ENCODE results near the gene ARHGEF12. TPM values are rescaled to one million over a fixed set of nuclear protein-coding genes. Genes with fewer than 3 reads are reported as not detected.

Gene ARHGEF12
- total and polyA plus RNA-seq, 7 experiments from 2014 or later, result 0.38 to 13.1 (median 2.7) TPM

DNA sequence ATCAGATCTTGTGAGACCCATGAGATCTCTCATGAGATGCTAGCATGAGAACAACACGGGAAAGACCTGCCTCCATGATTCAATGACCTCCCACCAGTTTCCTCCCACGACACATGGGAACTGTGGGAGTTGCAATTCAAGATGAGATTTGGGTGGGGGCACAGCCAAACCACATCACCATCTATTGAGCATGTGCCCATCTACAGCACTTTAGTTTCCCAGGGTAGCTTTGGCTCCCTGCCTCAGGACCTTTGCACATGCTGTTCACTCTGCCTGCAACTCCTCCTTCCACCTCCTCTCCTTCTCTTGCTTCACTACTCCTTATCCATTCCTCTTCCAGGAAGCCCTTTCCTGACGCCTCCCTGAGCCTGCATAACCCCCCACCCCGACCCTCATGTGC, 192.5 kb downstream of the ARHGEF12 start:
- Mint-ChIP-seq H3K27me3 (peaks cover 0 to 56% (median 29%) of the 10 kb centered on the region in 5 donors), H3K4me3 (no peak overlapping the region), H3K9me3 (peaks cover 0 to 4% (median 0%) of the 10 kb centered on the region in 11 donors), H3K27ac (no peak overlapping the region), H3K36me3 (no peaks in the 10 kb centered on the region), H3K4me1 (peaks cover 0 to 2% (median 0%) of the 10 kb centered on the region in 7 donors)
- no peaks in the 10 kb centered on the region for H3K36me3 ChIP-seq (ENCODE audit: control insufficient read depth in 2 of 3, insufficient read depth in 3 of 3, low read length in 3 of 3)
- intact Hi-C loops (cut with micrococcal nuclease), result no loop called here
- ChIA-PET POLR2A (no interaction called here), CTCF (no interaction called here)
- no peaks in the 10 kb centered on the region for H3K9me3 ChIP-seq (ENCODE audit: control insufficient read depth in 2 of 3, low read length in 3 of 3)
- H3K27ac ChIP-seq (ENCODE audit: low read depth, low read length), result no peak overlapping the region
- no peaks in the 10 kb centered on the region for H3K27me3 ChIP-seq (ENCODE audit: control insufficient read depth in 2 of 2, insufficient read depth in 2 of 2, low read length in 2 of 2)
- H3K4me1 ChIP-seq (ENCODE audit: control insufficient read depth in 2 of 2, insufficient read depth in 2 of 2, low read length in 2 of 2), result no peaks in the 10 kb centered on the region
- ATAC-seq (no peak), DNase-seq (no peak)
- no peak overlapping the region for H3K4me3 ChIP-seq (ENCODE audit: low read length)

GRCh38 chr11:120529214-120529613, 193.0 kb downstream of the ARHGEF12 start:
- Mint-ChIP-seq H3K4me1 (peaks cover 0 to 2% (median 0%) of the 10 kb centered on the region in 7 donors), H3K9me3 (peaks cover 0 to 4% (median 0%) of the 10 kb centered on the region in 11 donors), H3K27ac (no peak overlapping the region), H3K4me3 (no peak overlapping the region), H3K36me3 (no peaks in the 10 kb centered on the region), H3K27me3 (peaks cover 0 to 57% (median 28%) of the 10 kb centered on the region in 5 donors)
- no peaks in the 10 kb centered on the region for H3K36me3 ChIP-seq (ENCODE audit: control insufficient read depth in 2 of 3, insufficient read depth in 3 of 3, low read length in 3 of 3)
- no peaks in the 10 kb centered on the region for H3K27me3 ChIP-seq (ENCODE audit: control insufficient read depth in 2 of 2, insufficient read depth in 2 of 2, low read length in 2 of 2)
- no peak overlapping the region for H3K4me3 ChIP-seq (ENCODE audit: low read length)
- ATAC-seq, result no peak
- no peaks in the 10 kb centered on the region for H3K4me1 ChIP-seq (ENCODE audit: control insufficient read depth in 2 of 2, insufficient read depth in 2 of 2, low read length in 2 of 2)
- no peak overlapping the region for H3K27ac ChIP-seq (ENCODE audit: low read depth, low read length)
- POLR2A ChIA-PET, result no interaction called here
- no peak for DNase-seq
- no peaks in the 10 kb centered on the region for H3K9me3 ChIP-seq (ENCODE audit: control insufficient read depth in 2 of 3, low read length in 3 of 3)
- CTCF ChIA-PET, result no interaction called here
- intact Hi-C loops (cut with micrococcal nuclease), result no loop called here

DNA sequence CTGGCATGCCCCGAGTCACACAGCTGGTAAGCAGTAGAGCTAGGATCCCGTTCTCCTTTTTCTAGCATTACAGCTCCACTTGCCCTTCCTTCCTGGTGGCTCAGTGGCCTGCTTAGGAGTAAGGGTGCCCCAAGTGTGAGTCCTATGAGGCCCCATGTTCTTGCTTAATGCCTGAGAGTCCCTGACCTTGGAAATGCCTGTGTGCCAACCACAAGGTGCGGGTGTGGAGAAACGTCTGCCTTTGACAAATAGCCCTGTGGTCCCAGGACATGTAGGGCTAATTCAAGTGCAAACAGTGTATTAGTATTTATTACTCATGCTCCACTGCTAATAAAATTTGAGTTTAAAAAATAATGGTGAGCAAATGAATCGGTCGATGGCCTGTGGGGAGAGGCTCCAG, 193.7 kb downstream of the ARHGEF12 start:
- H3K4me3 ChIP-seq (ENCODE audit: low read length), result no peak overlapping the region
- H3K9me3 ChIP-seq (ENCODE audit: control insufficient read depth in 2 of 3, low read length in 3 of 3), result no peaks in the 10 kb centered on the region
- H3K27ac ChIP-seq (ENCODE audit: low read depth, low read length), result no peak overlapping the region
- intact Hi-C loops (cut with micrococcal nuclease), result no loop called here
- POLR2A ChIA-PET, result no interaction called here
- Mint-ChIP-seq H3K4me1 (no peaks in the 10 kb centered on the region), H3K4me3 (no peak overlapping the region), H3K27ac (no peak overlapping the region), H3K36me3 (no peaks in the 10 kb centered on the region), H3K27me3 (peaks cover 0 to 56% (median 23%) of the 10 kb centered on the region in 5 donors), H3K9me3 (peaks cover 0 to 4% (median 0%) of the 10 kb centered on the region in 11 donors)
- no peaks in the 10 kb centered on the region for H3K4me1 ChIP-seq (ENCODE audit: control insufficient read depth in 2 of 2, insufficient read depth in 2 of 2, low read length in 2 of 2)
- no peaks in the 10 kb centered on the region for H3K27me3 ChIP-seq (ENCODE audit: control insufficient read depth in 2 of 2, insufficient read depth in 2 of 2, low read length in 2 of 2)
- ATAC-seq (no peak), DNase-seq (no peak)
- no peaks in the 10 kb centered on the region for H3K36me3 ChIP-seq (ENCODE audit: control insufficient read depth in 2 of 3, insufficient read depth in 3 of 3, low read length in 3 of 3)
- CTCF ChIA-PET, result no interaction called here

GRCh38 chr11:120532082-120532831, 196.0 kb downstream of the ARHGEF12 start:
- Mint-ChIP-seq H3K4me3 (no peak overlapping the region), H3K27ac (no peak overlapping the region), H3K36me3 (no peaks in the 10 kb centered on the region), H3K4me1 (no peaks in the 10 kb centered on the region), H3K27me3 (peaks cover 0 to 41% (median 23%) of the 10 kb centered on the region in 5 donors), H3K9me3 (peaks cover 0 to 4% (median 0%) of the 10 kb centered on the region in 11 donors)
- DNase-seq (no peak), ATAC-seq (no peak)
- POLR2A ChIA-PET, result no interaction called here
- intact Hi-C loops (cut with micrococcal nuclease), result no loop called here
- Histone ChIP-seq H3K9me3 (ENCODE audit: control insufficient read depth in 2 of 3, low read length in 3 of 3) (no peaks in the 10 kb centered on the region), H3K4me3 (ENCODE audit: low read length) (no peak overlapping the region), H3K36me3 (ENCODE audit: control insufficient read depth in 2 of 3, insufficient read depth in 3 of 3, low read length in 3 of 3) (no peaks in the 10 kb centered on the region), H3K27me3 (ENCODE audit: control insufficient read depth in 2 of 2, insufficient read depth in 2 of 2, low read length in 2 of 2) (no peaks in the 10 kb centered on the region), H3K27ac (ENCODE audit: low read depth, low read length) (no peak overlapping the region), H3K4me1 (ENCODE audit: control insufficient read depth in 2 of 2, insufficient read depth in 2 of 2, low read length in 2 of 2) (no peaks in the 10 kb centered on the region)
- CTCF ChIA-PET, result no interaction called here

DNA sequence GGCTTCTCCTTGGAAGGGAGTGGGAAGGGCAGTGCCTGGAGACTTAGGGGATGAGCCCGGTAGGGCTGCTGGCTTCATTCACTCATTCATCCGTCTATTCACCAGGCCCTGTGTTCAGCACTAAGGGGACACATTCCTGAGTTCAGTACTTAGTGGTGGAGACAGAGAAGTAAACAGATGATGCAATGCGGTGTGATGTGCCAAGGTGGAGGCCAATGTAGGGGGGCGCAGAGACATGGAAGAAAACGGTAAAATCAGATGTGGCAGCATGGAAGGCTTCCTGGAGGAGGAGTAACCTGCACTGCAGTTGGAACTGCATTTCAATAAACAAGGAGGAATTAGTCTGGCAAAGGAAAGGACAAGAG, 196.6 kb downstream of the ARHGEF12 start:
- H3K27ac Mint-ChIP-seq, result peak overlapping the region in 1 of 9 donors; percentile 4
- CTCF ChIA-PET, result no interaction called here
- peaks cover 0 to 43% (median 23%) of the 10 kb centered on the region in 5 donors for H3K27me3 Mint-ChIP-seq

DNA sequence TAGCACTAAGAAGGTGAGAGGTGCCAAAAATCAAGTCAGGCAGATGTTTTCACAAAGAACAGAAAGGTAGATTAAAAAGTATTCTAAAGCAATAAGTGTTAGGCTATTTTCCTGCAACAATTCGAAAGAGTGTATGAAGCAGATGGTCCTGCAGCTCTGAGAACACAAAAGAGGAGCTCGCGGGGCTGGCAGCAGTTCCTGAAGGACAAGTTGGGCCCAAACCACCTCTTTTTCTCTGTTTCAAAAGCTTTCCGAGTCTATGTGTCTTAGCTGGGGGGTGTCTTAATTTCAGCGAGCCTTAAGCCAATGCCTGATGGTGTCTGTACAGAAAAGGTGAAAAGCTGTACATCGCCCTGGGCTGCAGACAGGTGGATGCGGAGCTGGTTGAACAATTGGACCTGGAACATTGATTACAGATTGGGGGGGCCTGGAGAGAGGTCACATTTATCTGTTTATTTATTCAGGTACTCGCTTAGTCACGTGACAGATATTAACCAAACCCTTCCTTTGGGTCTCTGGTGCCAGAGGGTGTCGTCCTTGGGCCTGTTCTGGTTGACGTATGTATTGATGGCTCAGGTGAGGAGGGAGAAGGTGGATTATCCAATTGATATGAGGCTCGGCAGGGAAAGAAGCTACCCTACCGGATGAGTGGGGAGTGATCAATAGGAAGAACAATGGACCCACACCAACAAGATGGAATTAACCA, 200.0 kb downstream of the ARHGEF12 start:
- intact Hi-C loops (cut with micrococcal nuclease), result no loop called here
- Histone ChIP-seq H3K4me1 (ENCODE audit: control insufficient read depth in 2 of 2, insufficient read depth in 2 of 2, low read length in 2 of 2) (no peaks in the 10 kb centered on the region), H3K27ac (ENCODE audit: low read depth, low read length) (no peak overlapping the region), H3K9me3 (ENCODE audit: control insufficient read depth in 2 of 3, low read length in 3 of 3) (no peaks in the 10 kb centered on the region), H3K4me3 (ENCODE audit: low read length) (no peak overlapping the region), H3K36me3 (ENCODE audit: control insufficient read depth in 2 of 3, insufficient read depth in 3 of 3, low read length in 3 of 3) (no peaks in the 10 kb centered on the region), H3K27me3 (ENCODE audit: control insufficient read depth in 2 of 2, insufficient read depth in 2 of 2, low read length in 2 of 2) (no peaks in the 10 kb centered on the region)
- no peak overlapping the region for H3K27ac Mint-ChIP-seq
- peaks cover 0 to 34% (median 14%) of the 10 kb centered on the region in 5 donors for H3K27me3 Mint-ChIP-seq
- no peak overlapping the region for H3K4me3 Mint-ChIP-seq
- ChIA-PET CTCF (no interaction called here), POLR2A (no interaction called here)
- H3K4me1 Mint-ChIP-seq, result no peaks in the 10 kb centered on the region
- ATAC-seq (no peak), DNase-seq (no peak)
- no peaks in the 10 kb centered on the region for H3K36me3 Mint-ChIP-seq
- H3K9me3 Mint-ChIP-seq, result peaks cover 0 to 1% (median 0%) of the 10 kb centered on the region in 11 donors

More for the DNA sequence above, 196.6 kb downstream of the ARHGEF12 start:
- no peaks in the 10 kb centered on the region for H3K36me3 Mint-ChIP-seq
- Histone ChIP-seq H3K4me1 (ENCODE audit: control insufficient read depth in 2 of 2, insufficient read depth in 2 of 2, low read length in 2 of 2) (no peaks in the 10 kb centered on the region), H3K36me3 (ENCODE audit: control insufficient read depth in 2 of 3, insufficient read depth in 3 of 3, low read length in 3 of 3) (no peaks in the 10 kb centered on the region), H3K9me3 (ENCODE audit: control insufficient read depth in 2 of 3, low read length in 3 of 3) (no peaks in the 10 kb centered on the region), H3K4me3 (ENCODE audit: low read length) (no peak overlapping the region), H3K27me3 (ENCODE audit: control insufficient read depth in 2 of 2, insufficient read depth in 2 of 2, low read length in 2 of 2) (no peaks in the 10 kb centered on the region), H3K27ac (ENCODE audit: low read depth, low read length) (no peak overlapping the region)
- DNase-seq (no peak), ATAC-seq (no peak)
- H3K9me3 Mint-ChIP-seq, result peaks cover 0 to 4% (median 0%) of the 10 kb centered on the region in 11 donors
- no peak overlapping the region for H3K4me3 Mint-ChIP-seq
- POLR2A ChIA-PET, result no interaction called here
- no peaks in the 10 kb centered on the region for H3K4me1 Mint-ChIP-seq
- intact Hi-C loops (cut with micrococcal nuclease), result no loop called here

GRCh38 chr11:120536797-120537169, 200.6 kb downstream of the ARHGEF12 start:
- ChIA-PET CTCF (no interaction called here), POLR2A (no interaction called here)
- Histone ChIP-seq H3K36me3 (ENCODE audit: control insufficient read depth in 2 of 3, insufficient read depth in 3 of 3, low read length in 3 of 3) (no peaks in the 10 kb centered on the region), H3K27ac (ENCODE audit: low read depth, low read length) (no peak overlapping the region), H3K4me1 (ENCODE audit: control insufficient read depth in 2 of 2, insufficient read depth in 2 of 2, low read length in 2 of 2) (no peaks in the 10 kb centered on the region), H3K4me3 (ENCODE audit: low read length) (no peak overlapping the region), H3K9me3 (ENCODE audit: control insufficient read depth in 2 of 3, low read length in 3 of 3) (no peaks in the 10 kb centered on the region), H3K27me3 (ENCODE audit: control insufficient read depth in 2 of 2, insufficient read depth in 2 of 2, low read length in 2 of 2) (no peaks in the 10 kb centered on the region)
- H3K27me3 Mint-ChIP-seq, result peaks cover 0 to 35% (median 12%) of the 10 kb centered on the region in 5 donors
- ATAC-seq, result no peak
- H3K36me3 Mint-ChIP-seq, result no peaks in the 10 kb centered on the region
- peaks cover 0 to 5% (median 0%) of the 10 kb centered on the region in 11 donors for H3K9me3 Mint-ChIP-seq
- no peak overlapping the region for H3K27ac Mint-ChIP-seq
- no peak overlapping the region for H3K4me3 Mint-ChIP-seq
- no peak for DNase-seq
- intact Hi-C loops (cut with micrococcal nuclease), result no loop called here
- no peaks in the 10 kb centered on the region for H3K4me1 Mint-ChIP-seq

Data from naive thymus-derived CD4-positive, alpha-beta T cell (primary cell).